K562 (cell line): ENCODE data around the gene IRAK2. TPM values are rescaled to one million over a fixed set of nuclear protein-coding genes. Genes with fewer than 3 reads are reported as not detected.

Source experiments
- BDP1 ChIP-seq: IDR thresholded peaks from 3 replicates; pipeline ENCODE4 v1.6.1; 2011; ENCODE audit not compliant: insufficient read length, insufficient read depth
- E2F6 ChIP-seq, 2 experiments: IDR thresholded peaks; 2 replicates each; pipeline ENCODE4 v1.6.1; 2011; ENCODE audit warnings: borderline replicate concordance in 1 of 2, control low read depth in 1 of 2, low read depth in 1 of 2, low read length in 1 of 2, mild to moderate bottlenecking in 1 of 2, mixed read lengths in 1 of 2, moderate library complexity in 1 of 2; ENCODE audit not compliant: insufficient read depth in 1 of 2, insufficient read length in 1 of 2, poor library complexity in 1 of 2, severe bottlenecking in 1 of 2; ENCODE audit errors: extremely low read depth in 1 of 2
- FOXK2 ChIP-seq, 2 experiments: fragments of 450-650 bp; IDR thresholded peaks in 1 of 2; conservative IDR thresholded peaks in 1 of 2; 2 replicates each; pipeline ENCODE4 v1.6.1; 2016; ENCODE audit warnings: low read depth in 2 of 2, mild to moderate bottlenecking in 1 of 2
- HNRNPK ChIP-seq: fragments of 200-400 bp; formaldehyde crosslinking; IDR thresholded peaks from one replicate; pipeline ENCODE4 v1.6.1; 2018; ENCODE audit warnings: mild to moderate bottlenecking, low read depth, low read length; ENCODE audit not compliant: poor library complexity, severe bottlenecking
- KLF13 ChIP-seq: fragments of 450-650 bp; IDR thresholded peaks from 2 replicates; pipeline ENCODE4 v1.6.1; 2016; ENCODE audit warnings: missing genetic modification characterization, low read depth, mild to moderate bottlenecking, missing compliant biosample characterization, moderate library complexity, borderline replicate concordance
- MYC ChIP-seq, 2 experiments: fragments of 250-450 bp in 1 of 2; sonication (Bioruptor Pico) in 1 of 2; IDR thresholded peaks; 2 replicates each; pipeline versions ENCODE4 v1.5.1 to v1.6.1; 2012 to 2021; ENCODE audit warnings: low read depth in 2 of 2, borderline replicate concordance in 1 of 2, improper control_type of control experiment in 1 of 2, low read length in 1 of 2, mild to moderate bottlenecking in 1 of 2, moderate library complexity in 1 of 2
- NR2F6 ChIP-seq: fragments of 450-650 bp; formaldehyde crosslinking; IDR thresholded peaks from 2 replicates; pipeline ENCODE4 v1.4.0; 2020; ENCODE audit warnings: mild to moderate bottlenecking
- POLR2AphosphoS5 ChIP-seq: IDR thresholded peaks from 2 replicates; pipeline ENCODE4 v1.6.1; 2011; ENCODE audit warnings: mild to moderate bottlenecking, low read depth, low read length, moderate library complexity; ENCODE audit not compliant: control insufficient read depth, insufficient read depth
- POLR2G ChIP-seq: fragments of 200-400 bp; formaldehyde crosslinking; IDR thresholded peaks from 2 replicates; pipeline ENCODE4 v1.6.1; 2017; ENCODE audit warnings: low read depth, mild to moderate bottlenecking, antibody characterized with exemption, low read length, moderate library complexity
- RBFOX2 ChIP-seq: fragments of 200-400 bp; formaldehyde crosslinking; IDR thresholded peaks from 2 replicates; pipeline ENCODE4 v1.6.1; 2017; ENCODE audit warnings: low read depth, mild to moderate bottlenecking, low read length, moderate library complexity
- RBM39 ChIP-seq: fragments of 200-400 bp; formaldehyde crosslinking; optimal IDR thresholded peaks from 2 replicates; pipeline ENCODE3; 2018; ENCODE audit warnings: low read depth, low read length
- TARDBP ChIP-seq: fragments of 450-650 bp; IDR thresholded peaks from 2 replicates; pipeline ENCODE4 v1.6.1; 2016
- ZKSCAN1 ChIP-seq: fragments of 150-350 bp; IDR thresholded peaks from 2 replicates; pipeline ENCODE4 v1.6.1; 2016; ENCODE audit warnings: low read depth, low read length
- ZNF197 ChIP-seq: fragments of 200-800 bp; sonication (Bioruptor generic); IDR thresholded peaks from 2 replicates; pipeline ENCODE4 v1.6.1; 2016; ENCODE audit warnings: low read depth, missing genetic modification characterization, missing compliant biosample characterization
- ZNF431 ChIP-seq: sonication (generic); formaldehyde crosslinking; IDR thresholded peaks from 2 replicates; pipeline ENCODE4 v1.8.0; 2022; ENCODE audit warnings: mild to moderate bottlenecking, missing genetic modification reagents
- polyA plus RNA-seq, 8 experiments: library from polyadenylated mRNA; depleted of rRNA in 4 of 8; stranded (reverse) in 5 of 8; unstranded in 3 of 8; fragments of >200 nt; fragmentation: Nextera tagmentation in 2 of 8; fragmentation: Illumina TruSeq in 1 of 8; extraction: Ambion mirVana in 2 of 8; extraction: Trizol in 1 of 8; gene quantifications; 2 replicates each; pipeline versions ENCODE4 v1.2.1 to v1.2.3, GENCODE V29; 2011 to 2014; ENCODE audit warnings: inconsistent platforms in 1 of 8, missing spikeins in 1 of 8
- total RNA-seq, 7 experiments: library from RNA; depleted of rRNA in 6 of 7; stranded (reverse); fragments of >200 nt in 6 of 7; fragmentation: Illumina TruSeq in 2 of 7; extraction: Trizol in 2 of 7; gene quantifications; 2 replicates each; pipeline versions ENCODE4 v1.2.1 to v1.2.3, GENCODE V29; 2011 to 2021; ENCODE audit warnings: low replicate concordance in 1 of 7
- TF ChIP-seq, protein P1 (sequence below): fragments of 250-450 bp; sonication (Bioruptor Pico); IDR thresholded peaks from 2 replicates; pipeline ENCODE4 v1.5.0; 2022; ENCODE audit warnings: mild to moderate bottlenecking
- TF ChIP-seq, protein P2 (sequence below), 2 experiments: fragments of 250-450 bp in 1 of 2; fragments of 450-650 bp in 1 of 2; sonication (Bioruptor Pico) in 1 of 2; IDR thresholded peaks; 2 replicates each; pipeline versions ENCODE4 v1.6.1 to v1.8.0; 2016 to 2021; ENCODE audit warnings: mild to moderate bottlenecking in 2 of 2, moderate library complexity in 2 of 2, missing compliant biosample characterization in 1 of 2, missing genetic modification characterization in 1 of 2
- TF ChIP-seq, protein P3 (sequence below): fragments of 250-450 bp; sonication (Bioruptor Pico); IDR thresholded peaks from 2 replicates; pipeline ENCODE4 v1.5.0; 2021; ENCODE audit warnings: mild to moderate bottlenecking, moderate library complexity

IRAK2 gene
- total and polyA plus RNA-seq, 9 of the 15 experiments (the other 6 are each of a cell fraction or from before 2014, with no cell fraction given): 0.42 to 4.4 (median 2.7) TPM

GRCh38 chr3:10142707-10143560 is 21.8 kb upstream of the IRAK2 start (continued):
- TF ChIP-seq RBFOX2 (peak; percentile 12; the same call in 1 of the 2 replicates), ZNF431 (no peak), ZKSCAN1 (no peak), BDP1 (no peak), MYC (IDR thresholded peaks at IDR 0.05; ENCODE audit: low read depth, low read length) (peak; percentile 92), MYC (CRISPR knock-in tag; IDR thresholded peaks at IDR 0.05; ENCODE audit: borderline replicate concordance, low read depth) (no peak), POLR2G (peak; percentile 21), NR2F6 (CRISPR knock-in tag) (no peak), ZNF197 (no peak), RBM39 (no peak), TARDBP (no peak), FOXK2 (conservative IDR thresholded peaks at IDR 0.05 in 1 of 2, IDR thresholded peaks at IDR 0.05 in 1 of 2; ENCODE audit: low read depth in 2 of 2) (no peak), POLR2AphosphoS5 (no peak), HNRNPK (no peak), KLF13 (no peak), E2F6 (IDR thresholded peaks at IDR 0.05; ENCODE audit: borderline replicate concordance in 1 of 2, extremely low read depth in 1 of 2, insufficient read depth in 1 of 2, insufficient read length in 1 of 2, low read depth in 1 of 2, low read length in 1 of 2, poor library complexity in 1 of 2, severe bottlenecking in 1 of 2) (peak in 1 of 2 experiments; percentile 34)
- TF ChIP-seq, protein P1, sequence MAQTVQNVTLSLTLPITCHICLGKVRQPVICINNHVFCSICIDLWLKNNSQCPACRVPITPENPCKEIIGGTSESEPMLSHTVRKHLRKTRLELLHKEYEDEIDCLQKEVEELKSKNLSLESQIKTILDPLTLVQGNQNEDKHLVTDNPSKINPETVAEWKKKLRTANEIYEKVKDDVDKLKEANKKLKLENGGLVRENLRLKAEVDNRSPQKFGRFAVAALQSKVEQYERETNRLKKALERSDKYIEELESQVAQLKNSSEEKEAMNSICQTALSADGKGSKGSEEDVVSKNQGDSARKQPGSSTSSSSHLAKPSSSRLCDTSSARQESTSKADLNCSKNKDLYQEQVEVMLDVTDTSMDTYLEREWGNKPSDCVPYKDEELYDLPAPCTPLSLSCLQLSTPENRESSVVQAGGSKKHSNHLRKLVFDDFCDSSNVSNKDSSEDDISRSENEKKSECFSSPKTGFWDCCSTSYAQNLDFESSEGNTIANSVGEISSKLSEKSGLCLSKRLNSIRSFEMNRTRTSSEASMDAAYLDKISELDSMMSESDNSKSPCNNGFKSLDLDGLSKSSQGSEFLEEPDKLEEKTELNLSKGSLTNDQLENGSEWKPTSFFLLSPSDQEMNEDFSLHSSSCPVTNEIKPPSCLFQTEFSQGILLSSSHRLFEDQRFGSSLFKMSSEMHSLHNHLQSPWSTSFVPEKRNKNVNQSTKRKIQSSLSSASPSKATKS (CRISPR knock-in tag): no peak
- TF ChIP-seq, protein P2, sequence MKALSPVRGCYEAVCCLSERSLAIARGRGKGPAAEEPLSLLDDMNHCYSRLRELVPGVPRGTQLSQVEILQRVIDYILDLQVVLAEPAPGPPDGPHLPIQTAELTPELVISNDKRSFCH (CRISPR knock-in tag; IDR thresholded peaks at IDR 0.05): no peak
- TF ChIP-seq, protein P2 (tag; IDR thresholded peaks at IDR 0.05): no peak
- TF ChIP-seq, protein P3, sequence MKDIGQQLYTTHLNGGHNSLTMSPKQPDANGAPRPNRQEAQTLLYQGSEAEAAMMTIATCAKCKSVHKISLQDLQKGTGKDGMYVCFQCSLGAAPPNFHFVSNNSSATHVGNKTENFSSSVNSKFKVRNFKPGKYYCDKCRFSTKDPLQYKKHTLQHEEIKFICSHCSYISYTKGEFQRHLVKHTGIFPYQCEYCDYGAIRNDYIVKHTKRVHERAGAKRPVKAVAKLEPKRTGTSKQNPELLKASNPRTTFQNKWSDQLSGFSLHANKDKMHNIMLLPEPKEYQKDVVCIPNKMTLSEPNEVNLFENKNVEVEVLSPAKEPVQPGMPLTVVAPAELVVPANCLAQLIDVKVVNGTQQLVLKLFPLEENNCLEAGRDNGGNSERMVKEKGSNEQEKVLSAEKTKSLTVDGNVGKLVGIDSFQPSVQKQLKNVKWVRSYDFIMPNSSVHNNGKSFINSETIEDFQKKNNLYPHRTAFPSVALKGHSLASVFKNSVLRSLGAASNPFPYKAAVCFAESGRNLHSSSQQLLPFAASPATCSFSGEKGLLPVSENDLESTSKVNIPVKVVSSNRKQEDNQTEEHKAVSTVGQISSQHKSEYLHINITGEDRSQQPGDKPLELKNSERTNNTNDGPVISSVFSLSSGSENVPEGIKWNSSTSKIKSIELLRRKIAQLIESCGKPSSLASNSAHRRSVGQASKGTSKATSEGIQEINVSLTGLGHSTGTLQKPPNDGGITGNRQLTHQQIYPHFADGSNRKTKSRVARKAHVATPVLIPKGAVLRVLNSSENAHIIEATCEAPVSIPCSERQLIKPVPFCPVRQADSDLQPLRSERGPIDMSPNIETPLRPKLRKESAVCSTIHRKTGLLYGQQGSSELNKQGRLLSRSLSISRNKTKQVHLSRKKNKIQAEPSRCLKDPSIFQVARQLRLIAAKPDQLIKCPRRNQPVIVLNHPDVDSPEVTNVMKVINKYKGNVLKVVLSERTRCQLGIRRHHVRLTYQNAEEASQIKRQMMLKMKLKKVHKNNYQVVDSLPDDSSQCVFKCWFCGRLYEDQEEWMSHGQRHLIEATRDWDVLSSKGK (CRISPR knock-in tag): no peak
